ENCODE data around the gene UBE2L3.

DNA sequence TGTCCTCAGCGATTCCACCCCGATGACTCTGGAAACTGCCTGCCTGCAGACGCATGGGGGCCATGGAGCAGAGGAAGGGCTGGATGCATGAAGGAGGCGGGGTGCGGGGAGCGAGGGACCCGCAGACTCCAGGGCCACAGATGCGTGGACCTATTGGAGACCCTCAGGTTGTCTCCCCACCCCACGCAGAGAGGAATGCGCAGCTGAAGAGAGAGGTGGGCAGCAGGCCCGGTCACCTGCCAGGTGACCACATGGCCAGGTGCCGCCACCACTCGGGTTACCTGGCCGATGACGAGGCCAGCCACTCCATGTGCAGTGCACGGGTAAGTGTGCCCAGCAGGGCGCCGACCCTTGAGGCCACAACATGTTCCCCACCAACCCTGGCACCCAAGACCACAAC is 65.4 kb downstream of the UBE2L3 start:
- TF ChIP-seq GATA2 (IDR thresholded peaks at IDR 0.05; ENCODE audit: low read depth, low read length) (no peak), GATA3 (IDR thresholded peaks at IDR 0.05; ENCODE audit: low read depth, low read length) (no peak)

Measured in SH-SY5Y (cell line).